Epidermal melanocyte (primary cell): ENCODE results near the gene AZU1.
A peak's percentile ranks its signal among the peaks of the same experiment; 100 is the strongest.

Experiments used
- DNase-seq: peaks from one replicate; pipeline ENCODE4 v3.0.0; 2011; ENCODE audit warnings: low spot score; ENCODE audit not compliant: insufficient read length

AZU1 gene

GRCh38 chr19:854549-854948, 26.9 kb downstream of the AZU1 start:
- DNase-seq = no peak

DNA sequence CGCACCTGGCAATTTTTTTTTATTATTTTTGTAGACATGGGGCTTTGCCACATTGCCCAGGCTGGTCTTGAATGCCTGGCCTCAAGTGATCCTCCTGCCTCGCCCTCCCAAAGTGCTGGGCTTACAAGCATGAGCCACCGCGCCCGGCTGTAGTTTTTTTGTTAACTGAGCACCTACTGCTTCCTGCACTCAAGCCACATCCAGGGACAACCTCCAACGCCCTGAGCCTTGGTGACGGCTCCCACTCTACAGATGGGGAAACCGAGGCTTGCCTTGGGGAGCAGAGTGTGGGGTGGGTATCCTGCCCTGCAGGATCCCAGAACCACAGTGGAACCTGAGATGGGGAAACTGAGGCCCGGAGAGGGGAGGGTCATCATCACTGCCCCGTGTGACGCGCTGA, 27.5 kb downstream of the AZU1 start:
- no peak for DNase-seq

- DNase-seq = no peak
Observed at GRCh38 chr19:855566-856120, 28.0 kb downstream of the AZU1 start.

- DNase-seq = no peak
Observed at GRCh38 chr19:858284-858683, 30.6 kb downstream of the AZU1 start.

DNA sequence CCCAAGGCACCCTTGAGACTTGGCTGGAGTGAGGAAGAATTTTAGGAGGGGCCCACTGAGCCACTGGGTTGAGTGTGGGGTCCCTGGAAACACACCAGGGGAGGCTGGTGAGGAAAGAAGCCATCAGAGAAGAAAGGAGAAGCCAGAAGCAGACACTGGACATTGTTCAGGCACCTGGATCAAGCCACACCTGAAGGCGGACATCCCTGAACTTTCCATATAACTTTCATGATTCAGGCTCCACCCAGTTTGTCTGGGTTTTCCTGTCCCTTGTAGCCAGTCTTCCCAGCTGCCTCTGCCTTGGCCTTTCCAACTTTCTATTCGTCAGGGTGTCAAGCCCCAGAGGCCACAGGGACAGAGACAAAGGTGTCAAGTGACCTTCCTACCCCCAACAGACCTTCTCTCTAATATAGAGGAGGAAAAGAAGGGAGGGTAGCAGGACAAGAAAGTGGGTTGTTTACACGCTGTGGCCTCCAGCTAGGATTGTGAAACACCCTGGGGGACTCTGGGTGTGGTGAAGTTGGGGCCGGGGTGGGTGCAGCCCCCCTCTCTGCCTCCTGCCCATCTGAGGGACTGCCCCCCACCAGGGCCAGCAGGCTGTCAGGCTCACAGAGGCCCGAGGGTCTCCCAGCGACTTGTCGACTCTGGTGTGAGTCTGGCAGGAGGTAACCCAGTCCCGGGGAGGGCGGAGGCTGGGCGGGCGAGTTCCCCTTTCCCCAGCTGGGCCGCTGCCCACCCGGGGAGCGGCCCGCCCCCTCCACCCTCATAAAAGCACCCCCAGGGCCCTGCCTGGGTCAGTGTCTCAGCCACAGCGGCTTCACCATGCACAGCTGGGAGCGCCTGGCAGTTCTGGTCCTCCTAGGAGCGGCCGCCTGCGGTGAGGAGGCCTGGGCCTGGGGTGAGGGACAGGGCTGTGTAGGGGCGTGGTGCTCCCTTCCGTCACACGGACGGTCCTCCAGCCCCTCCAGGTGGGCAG, 31.5 kb downstream of the AZU1 start, which contains the start of gene CFD:
Gene CFD, plus strand, starts transcription at position 797 of the 976 bp plus-strand sequence. Its CDS starts 26 bp downstream, at position 823.
- no peak for DNase-seq

GRCh38 chr19:861141-861755, 33.6 kb downstream of the AZU1 start:
- DNase-seq = no peak

DNA sequence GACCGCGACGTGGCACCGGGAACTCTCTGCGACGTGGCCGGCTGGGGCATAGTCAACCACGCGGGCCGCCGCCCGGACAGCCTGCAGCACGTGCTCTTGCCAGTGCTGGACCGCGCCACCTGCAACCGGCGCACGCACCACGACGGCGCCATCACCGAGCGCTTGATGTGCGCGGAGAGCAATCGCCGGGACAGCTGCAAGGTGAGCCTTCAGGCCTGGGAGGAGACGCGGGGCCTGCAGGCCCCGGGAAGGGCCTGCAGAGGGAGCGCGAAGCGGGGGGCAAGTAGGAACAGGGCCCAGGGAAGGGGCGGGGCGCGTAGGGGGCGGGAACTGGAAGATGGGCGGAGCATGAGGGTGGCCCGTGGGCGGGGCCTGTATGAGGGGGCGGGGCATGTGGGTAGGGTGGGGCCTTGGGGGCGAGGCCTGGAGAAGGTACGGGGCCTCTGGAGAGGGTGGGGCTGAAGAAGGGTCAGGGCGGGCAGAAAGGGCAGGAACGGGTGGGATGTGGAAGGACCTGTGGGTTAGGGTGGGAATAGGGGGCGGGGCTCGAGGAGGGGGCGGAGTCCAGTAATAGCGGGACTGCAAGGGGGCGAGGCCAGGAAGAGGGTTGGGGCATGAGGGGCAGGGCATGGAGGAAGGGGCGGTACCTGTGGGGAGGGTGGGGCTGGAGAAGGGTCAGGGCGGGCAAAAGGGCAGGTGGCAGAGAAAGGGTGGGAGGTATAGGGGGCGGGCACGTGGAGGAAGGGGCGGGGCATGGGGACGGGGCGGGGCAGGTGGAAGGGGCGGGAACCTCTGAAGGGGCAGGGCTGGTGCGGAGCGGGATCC, 34.3 kb downstream of the AZU1 start:
- peak; percentile 47 for DNase-seq

GRCh38 chr19:862581-863314, 35.1 kb downstream of the AZU1 start:
- DNase-seq = peak; percentile 64

- no peak for DNase-seq
Observed at GRCh38 chr19:863315-863620, 35.6 kb downstream of the AZU1 start.

- no peak for DNase-seq
Observed at GRCh38 chr19:866769-867300, 39.2 kb downstream of the AZU1 start.

GRCh38 chr19:867301-867793, 39.7 kb downstream of the AZU1 start:
- DNase-seq = no peak

DNA sequence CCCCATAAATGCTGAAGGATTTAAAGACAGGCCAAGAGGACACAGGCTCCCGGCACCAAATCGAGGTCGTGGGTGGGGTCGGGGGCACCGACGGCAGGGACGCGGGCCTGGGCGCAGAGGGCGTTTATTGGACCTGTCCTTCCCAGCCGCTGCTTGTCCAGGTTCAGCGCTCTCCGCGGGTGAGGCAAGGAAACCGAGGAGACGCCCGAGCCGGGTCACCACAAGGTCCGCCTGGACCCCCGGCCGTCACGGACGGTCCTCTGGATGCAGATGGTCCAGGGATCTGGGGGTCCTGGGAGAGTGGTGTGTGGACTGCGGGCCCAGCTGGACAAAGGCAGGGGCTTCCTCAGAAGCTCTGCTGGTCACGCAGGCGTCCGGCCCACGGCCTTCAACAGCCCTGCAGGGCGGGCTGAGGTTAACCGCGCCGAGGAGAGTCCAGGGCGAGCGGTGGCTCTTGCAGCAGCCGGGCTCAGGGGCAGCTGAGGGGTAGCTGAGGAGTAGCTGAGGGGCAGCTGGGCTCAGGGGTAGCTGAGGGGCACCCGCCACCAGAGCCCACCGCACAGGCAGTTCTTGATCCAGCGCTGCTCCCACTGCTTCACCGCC, 40.3 kb downstream of the AZU1 start:
- no peak for DNase-seq

DNA sequence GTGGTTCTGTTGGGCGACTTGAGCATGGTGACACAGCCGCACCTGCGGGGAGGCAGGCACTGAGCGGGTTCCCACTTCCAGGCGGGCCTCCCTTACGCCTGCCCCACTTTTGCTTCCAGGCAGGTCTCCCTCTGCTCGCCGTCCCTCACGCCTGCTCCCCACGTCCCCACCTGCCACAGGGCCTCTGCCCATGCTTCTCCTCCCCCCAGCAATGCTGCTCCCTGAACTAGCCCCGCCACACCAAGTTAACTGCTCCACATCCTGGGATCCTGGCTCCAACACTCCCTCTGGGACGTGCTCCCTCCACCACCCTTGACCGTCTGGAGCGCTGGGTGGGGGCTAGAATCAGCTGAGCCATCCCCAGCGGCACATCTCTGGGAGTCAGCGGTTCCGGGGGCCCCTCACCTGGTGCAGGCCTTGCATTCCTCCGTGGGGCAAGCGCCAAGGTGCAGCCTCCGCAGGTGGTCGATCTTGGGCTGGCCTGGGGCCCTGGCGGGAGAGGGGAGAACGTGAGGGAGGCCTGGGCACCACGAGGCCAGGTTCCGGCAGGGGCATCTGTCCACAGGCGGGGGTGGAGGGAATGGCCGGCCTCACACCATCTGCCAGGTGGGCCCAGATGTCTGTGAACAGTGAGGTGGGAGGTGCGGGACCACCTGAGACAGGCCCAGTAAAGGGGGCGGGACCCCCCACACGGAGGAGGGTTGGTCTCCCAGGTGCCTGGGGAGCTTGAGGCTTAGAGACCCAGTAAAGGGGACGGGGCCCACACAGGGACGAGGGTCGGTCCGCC, 41.0 kb downstream of the AZU1 start:
- DNase-seq = no peak

DNA sequence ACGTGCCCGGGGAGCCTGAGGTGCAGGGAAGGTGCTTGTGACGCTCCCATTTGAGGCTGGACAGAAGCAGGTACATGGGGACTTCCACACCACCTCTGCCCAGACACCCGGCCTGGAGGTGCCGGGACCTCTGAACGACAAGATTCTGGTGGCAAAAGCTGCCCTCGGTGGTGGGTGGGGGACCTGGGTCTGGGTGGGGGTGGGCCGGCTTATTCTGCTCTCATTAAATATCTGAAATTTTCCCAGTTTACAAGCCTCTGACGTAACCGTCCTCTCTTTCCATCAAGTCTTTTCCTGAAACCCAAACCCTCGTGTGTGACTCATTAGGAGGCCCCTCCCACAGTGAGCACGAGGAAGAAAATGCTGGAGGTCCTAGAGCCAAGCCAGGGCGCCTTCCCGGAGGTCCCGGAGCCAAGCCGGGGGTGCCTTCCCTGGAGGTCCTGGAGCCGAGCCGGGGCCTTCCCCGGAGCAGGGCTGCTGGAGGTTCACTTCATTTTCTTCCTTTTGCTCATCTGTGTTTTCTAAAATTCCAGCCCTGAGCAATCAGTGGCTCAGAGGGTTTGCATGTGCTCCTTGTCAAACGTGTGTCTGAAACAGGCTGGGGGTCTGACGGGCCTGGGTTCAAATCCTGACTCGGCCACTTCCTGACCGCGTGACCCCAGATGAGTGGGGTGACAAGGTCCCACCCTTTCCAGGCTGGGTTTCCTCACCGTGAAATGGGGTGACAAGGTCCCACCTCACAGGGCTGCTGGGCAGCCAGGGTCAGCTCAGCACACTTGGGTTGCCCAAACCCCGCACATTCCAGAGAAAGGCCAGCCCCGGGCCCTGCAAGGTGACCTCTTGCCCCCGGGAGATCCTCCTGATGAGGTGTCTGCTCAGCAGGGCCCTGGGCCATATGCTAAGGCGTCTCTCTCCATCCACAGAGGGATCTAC, 41.9 kb downstream of the AZU1 start:
- DNase-seq = peak; percentile 96

DNA sequence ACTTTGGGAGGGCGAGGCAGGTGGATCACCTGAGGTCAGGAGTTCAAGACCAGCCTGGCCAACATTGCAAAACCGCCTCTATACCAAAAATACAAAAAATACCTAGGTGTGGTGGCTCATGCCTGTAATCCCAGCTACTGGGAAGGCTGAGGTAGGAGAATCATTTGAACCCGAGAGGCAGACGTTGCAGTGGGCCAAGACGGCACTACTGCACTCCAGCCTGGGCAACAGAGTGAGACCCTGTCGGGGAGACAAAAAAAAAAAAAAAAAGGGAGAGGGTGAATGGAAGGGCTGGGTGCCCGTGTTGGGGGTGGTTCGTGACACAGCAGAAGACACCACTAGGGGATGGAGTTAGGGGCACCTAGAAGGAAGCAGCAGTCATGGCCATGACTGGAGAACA, 42.7 kb downstream of the AZU1 start:
- DNase-seq = no peak

DNA sequence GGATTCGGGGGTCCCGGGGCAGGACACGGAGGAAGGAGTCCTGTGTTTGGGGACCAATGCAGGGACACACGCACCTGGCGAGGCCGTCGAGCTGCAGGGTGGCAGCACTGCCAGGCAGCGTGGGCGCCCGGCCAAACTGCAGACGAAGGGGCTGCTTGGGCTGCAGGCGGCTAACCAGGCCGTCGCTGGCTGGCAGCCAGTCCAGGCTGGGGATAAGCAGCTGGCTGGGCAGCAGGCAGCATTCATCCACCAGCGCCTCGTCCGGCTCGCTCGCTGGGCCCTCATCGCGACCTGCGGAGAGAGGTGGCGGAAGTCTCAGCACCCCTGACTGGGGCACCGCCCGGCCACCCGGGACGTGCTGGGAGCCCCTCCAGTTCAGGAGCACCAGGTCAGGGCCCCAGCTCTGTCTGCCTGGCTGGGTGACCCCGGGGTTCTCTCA, 43.3 kb downstream of the AZU1 start:
- DNase-seq = no peak

GRCh38 chr19:871446-872265, 44.0 kb downstream of the AZU1 start:
- DNase-seq = no peak
